Astrocyte of the spinal cord (primary cell): ENCODE results near the gene FBP1.

ENCODE experiments used
- DNase-seq: peaks from one replicate; pipeline ENCODE4 v3.0.0; 2011; ENCODE audit warnings: low read depth, low spot score
- H3K4me3 ChIP-seq: 2 replicates; pipeline ENCODE4 v1.5.1; 2011; ENCODE audit warnings: low read depth, mild to moderate bottlenecking, low read length, moderate library complexity
- in situ Hi-C: cut with HindIII; loops from 2 replicates; pipeline ENCODE4 v1.10.0; 2017; ENCODE audit warnings: low sequenced_read_pairs
- TF ChIP-seq, protein P1 (sequence below): IDR thresholded peaks from 2 replicates; pipeline ENCODE4 v1.5.1; 2012; ENCODE audit warnings: low read depth, mild to moderate bottlenecking, low read length, inconsistent platforms

The FBP1 gene

DNA sequence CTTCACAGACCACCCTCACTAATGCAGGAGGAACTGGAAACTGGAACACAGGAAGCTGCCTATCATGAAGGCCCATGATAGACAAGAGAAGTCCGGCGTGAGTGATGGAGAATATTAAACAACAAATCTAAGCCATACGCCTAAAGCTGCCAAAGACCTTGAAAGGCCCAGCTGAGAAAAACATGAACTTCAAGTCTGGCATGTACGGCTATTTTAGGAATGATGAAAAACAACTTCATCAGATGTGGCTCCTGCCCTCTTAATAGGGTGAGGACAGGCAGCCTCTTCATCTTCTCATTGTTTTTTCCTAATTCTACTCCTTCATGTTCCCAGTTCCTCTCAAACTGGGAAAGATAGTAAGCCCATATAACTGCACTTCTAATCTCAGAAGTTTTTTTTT is 20.3 kb downstream of the FBP1 start:
- no peak for DNase-seq
- H3K4me3 ChIP-seq, result no peak overlapping the region
- in situ Hi-C loops, result no loop called here
- TF ChIP-seq, protein P1, sequence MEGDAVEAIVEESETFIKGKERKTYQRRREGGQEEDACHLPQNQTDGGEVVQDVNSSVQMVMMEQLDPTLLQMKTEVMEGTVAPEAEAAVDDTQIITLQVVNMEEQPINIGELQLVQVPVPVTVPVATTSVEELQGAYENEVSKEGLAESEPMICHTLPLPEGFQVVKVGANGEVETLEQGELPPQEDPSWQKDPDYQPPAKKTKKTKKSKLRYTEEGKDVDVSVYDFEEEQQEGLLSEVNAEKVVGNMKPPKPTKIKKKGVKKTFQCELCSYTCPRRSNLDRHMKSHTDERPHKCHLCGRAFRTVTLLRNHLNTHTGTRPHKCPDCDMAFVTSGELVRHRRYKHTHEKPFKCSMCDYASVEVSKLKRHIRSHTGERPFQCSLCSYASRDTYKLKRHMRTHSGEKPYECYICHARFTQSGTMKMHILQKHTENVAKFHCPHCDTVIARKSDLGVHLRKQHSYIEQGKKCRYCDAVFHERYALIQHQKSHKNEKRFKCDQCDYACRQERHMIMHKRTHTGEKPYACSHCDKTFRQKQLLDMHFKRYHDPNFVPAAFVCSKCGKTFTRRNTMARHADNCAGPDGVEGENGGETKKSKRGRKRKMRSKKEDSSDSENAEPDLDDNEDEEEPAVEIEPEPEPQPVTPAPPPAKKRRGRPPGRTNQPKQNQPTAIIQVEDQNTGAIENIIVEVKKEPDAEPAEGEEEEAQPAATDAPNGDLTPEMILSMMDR, result no peak

DNA sequence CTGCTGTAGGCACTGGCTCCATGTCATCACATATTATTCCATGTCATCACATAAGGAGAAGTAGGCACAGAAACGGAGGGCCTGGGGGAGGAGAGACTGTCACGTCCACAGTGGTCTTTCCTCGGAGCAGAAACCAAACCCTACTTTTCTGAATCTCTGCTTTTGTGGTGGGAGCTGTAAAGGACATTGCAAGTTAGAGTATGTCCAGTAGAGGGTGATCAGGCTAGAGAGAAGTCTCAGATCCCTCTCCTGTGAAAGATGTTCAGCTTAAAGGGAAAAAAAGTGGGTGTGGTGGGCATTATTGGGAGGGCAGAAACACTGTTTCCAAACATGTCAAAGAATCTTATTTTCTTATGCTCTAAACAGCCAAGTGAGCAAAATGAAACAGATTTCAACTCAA is 26.3 kb downstream of the FBP1 start:
- in situ Hi-C loops, result no loop called here
- H3K4me3 ChIP-seq, result no peak overlapping the region
- DNase-seq, result no peak
- TF ChIP-seq, protein P1, result no peak

DNA sequence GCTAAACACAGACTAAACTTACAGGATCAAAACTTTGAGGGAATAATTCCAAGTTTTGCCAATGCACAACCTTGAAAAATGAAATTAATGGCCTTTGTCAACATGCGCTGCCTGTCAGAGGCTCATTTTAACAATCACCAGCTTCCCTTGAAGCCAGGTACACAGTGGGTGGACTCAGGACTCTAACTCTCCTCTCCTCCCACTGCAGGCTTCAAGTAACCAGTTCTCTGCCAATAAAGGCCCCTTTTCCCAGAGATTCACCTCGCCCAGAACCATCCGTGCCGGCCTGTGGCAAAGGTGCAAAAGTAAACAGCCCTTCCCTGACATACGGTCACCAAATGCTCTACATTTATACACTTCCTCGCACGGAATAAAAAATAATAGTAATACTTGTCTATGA is 27.2 kb downstream of the FBP1 start:
- no peak overlapping the region for H3K4me3 ChIP-seq
- no peak for DNase-seq
- in situ Hi-C loops, result no loop called here
- TF ChIP-seq, protein P1, result no peak

DNA sequence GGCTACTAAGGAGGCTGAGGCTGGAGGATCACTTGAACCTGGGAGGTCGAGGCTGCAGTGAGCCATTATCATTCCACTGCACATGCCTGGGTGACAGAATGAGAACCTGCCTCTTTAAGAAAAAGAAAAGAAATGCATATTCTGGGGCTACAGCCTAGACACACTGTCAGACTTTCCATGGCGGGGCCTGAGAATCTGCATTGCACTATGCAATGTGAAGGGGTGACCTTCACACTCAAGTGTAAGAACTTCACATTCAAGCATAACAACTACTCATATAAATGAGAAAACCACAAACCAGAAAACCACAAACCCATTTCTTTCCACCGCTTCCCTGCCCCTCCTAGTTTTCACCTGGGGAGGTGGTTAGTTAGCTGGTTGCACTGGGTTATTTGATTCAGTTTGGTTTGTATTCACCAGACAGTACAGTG is 27.7 kb downstream of the FBP1 start:
- in situ Hi-C loops, result no loop called here
- TF ChIP-seq, protein P1, result no peak
- no peak for DNase-seq
- no peak overlapping the region for H3K4me3 ChIP-seq

DNA sequence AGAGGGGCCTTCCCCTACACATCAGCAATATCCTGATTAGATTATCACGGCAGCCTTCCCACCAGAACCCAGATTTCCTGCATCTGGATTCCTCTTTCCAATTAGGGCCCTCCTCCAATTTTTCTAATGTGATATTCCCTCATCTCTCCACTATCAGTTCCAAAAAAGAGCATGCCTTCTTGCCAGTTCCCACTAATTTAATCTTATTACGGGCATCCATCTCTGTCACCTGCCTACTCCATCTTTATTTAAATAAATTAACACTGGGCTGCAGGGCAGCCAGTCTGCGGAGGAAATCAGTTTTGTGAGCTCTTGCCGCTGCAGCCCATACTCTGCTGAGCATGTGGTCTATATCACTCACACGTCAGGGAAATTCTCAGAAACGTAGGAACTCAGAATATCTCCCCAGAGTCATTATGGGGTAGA is 29.1 kb downstream of the FBP1 start:
- no peak overlapping the region for H3K4me3 ChIP-seq
- in situ Hi-C loops, result no loop called here
- DNase-seq, result no peak
- TF ChIP-seq, protein P1, result no peak

DNA sequence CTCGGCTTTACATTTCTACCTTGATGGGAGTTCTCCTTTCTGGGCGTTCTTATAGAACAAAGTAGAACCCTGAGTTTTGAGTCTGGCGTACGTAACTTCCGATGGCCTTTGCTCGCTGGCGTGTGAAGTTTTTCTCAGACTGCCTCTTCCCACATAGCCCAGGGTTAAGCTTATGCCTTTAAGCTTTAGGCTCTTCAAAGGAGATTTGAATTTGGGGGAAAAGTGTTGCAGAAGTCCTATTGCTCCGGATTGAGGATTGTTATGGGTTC is 32.0 kb downstream of the FBP1 start:
- no peak for DNase-seq
- no peak overlapping the region for H3K4me3 ChIP-seq
- TF ChIP-seq, protein P1, result no peak
- in situ Hi-C loops, result no loop called here
